ENCODE data around the gene TTF2. TPM values are rescaled to one million over a fixed set of nuclear protein-coding genes. Genes with fewer than 3 reads are reported as not detected.

TTF2 gene
- total RNA-seq, 1 experiment from 2014 or later: 91.4 TPM

- CTCF ChIA-PET: no interaction called here
- POLR2A ChIA-PET (ENCODE audit: low non-redundant PET): no interaction called here
- no peaks in the 10 kb centered on the region for H3K4me1 ChIP-seq (ENCODE audit: insufficient read depth, low read length, poor library complexity, severe bottlenecking)
- no TSS peak for BruUV-seq (replicated peaks)
- H3K36me3 ChIP-seq (ENCODE audit: insufficient read depth, low read length, poor library complexity, severe bottlenecking): no peaks in the 10 kb centered on the region
- H3K9me3 ChIP-seq (ENCODE audit: low read depth, low read length, poor library complexity, severe bottlenecking): no peaks in the 10 kb centered on the region
- DNase-seq (ENCODE audit: low spot score): no peak
- H3K4me3 ChIP-seq (ENCODE audit: low read depth, low read length, poor library complexity, severe bottlenecking): no peak overlapping the region
- intact Hi-C loops (cut with micrococcal nuclease; ENCODE audit: unreplicated experiment): no loop called here
- no peak overlapping the region for H3K27ac ChIP-seq (ENCODE audit: low read depth, low read length, poor library complexity, severe bottlenecking)
- H3K27me3 ChIP-seq (replicated peaks; ENCODE audit: insufficient read depth, low read depth, low read length, poor library complexity): peaks cover 6% of the 10 kb centered on the region
- no peak for TF ChIP-seq EZH2 (IDR thresholded peaks at IDR 0.05; ENCODE audit: borderline replicate concordance, low read depth, low read length, poor library complexity, severe bottlenecking)
- TF ChIP-seq CTCF (conservative IDR thresholded peaks at IDR 0.05; ENCODE audit: low read depth, low read length): no peak
These were observed 70.4 kb downstream of the TTF2 start for GRCh38 chr1:117130526-117130925.

- no peak overlapping the region for H3K4me3 ChIP-seq (ENCODE audit: low read depth, low read length, poor library complexity, severe bottlenecking)
- DNase-seq (ENCODE audit: low spot score): no peak
- intact Hi-C loops (cut with micrococcal nuclease; ENCODE audit: unreplicated experiment): no loop called here
- POLR2A ChIA-PET (ENCODE audit: low non-redundant PET): no interaction called here
- no peaks in the 10 kb centered on the region for H3K36me3 ChIP-seq (ENCODE audit: insufficient read depth, low read length, poor library complexity, severe bottlenecking)
- no peak overlapping the region for H3K27ac ChIP-seq (ENCODE audit: low read depth, low read length, poor library complexity, severe bottlenecking)
- H3K9me3 ChIP-seq (ENCODE audit: low read depth, low read length, poor library complexity, severe bottlenecking): no peaks in the 10 kb centered on the region
- no peaks in the 10 kb centered on the region for H3K4me1 ChIP-seq (ENCODE audit: insufficient read depth, low read length, poor library complexity, severe bottlenecking)
- BruUV-seq (replicated peaks): no TSS peak
- CTCF ChIA-PET: no interaction called here
- no peaks in the 10 kb centered on the region for H3K27me3 ChIP-seq (replicated peaks; ENCODE audit: insufficient read depth, low read depth, low read length, poor library complexity)
- TF ChIP-seq EZH2 (IDR thresholded peaks at IDR 0.05; ENCODE audit: borderline replicate concordance, low read depth, low read length, poor library complexity, severe bottlenecking) (no peak), CTCF (conservative IDR thresholded peaks at IDR 0.05; ENCODE audit: low read depth, low read length) (no peak)
These were observed 75.2 kb downstream of the TTF2 start for GRCh38 chr1:117135329-117135728.

GRCh38 chr1:117136749-117137148 lies 76.6 kb downstream of the TTF2 start:
- ChIA-PET CTCF (no interaction called here), POLR2A (ENCODE audit: low non-redundant PET) (no interaction called here)
- Histone ChIP-seq H3K4me1 (ENCODE audit: insufficient read depth, low read length, poor library complexity, severe bottlenecking) (no peaks in the 10 kb centered on the region), H3K27ac (ENCODE audit: low read depth, low read length, poor library complexity, severe bottlenecking) (no peak overlapping the region), H3K9me3 (ENCODE audit: low read depth, low read length, poor library complexity, severe bottlenecking) (no peaks in the 10 kb centered on the region), H3K36me3 (ENCODE audit: insufficient read depth, low read length, poor library complexity, severe bottlenecking) (no peaks in the 10 kb centered on the region), H3K27me3 (replicated peaks; ENCODE audit: insufficient read depth, low read depth, low read length, poor library complexity) (no peaks in the 10 kb centered on the region), H3K4me3 (ENCODE audit: low read depth, low read length, poor library complexity, severe bottlenecking) (no peak overlapping the region)
- no peak for TF ChIP-seq EZH2 (IDR thresholded peaks at IDR 0.05; ENCODE audit: borderline replicate concordance, low read depth, low read length, poor library complexity, severe bottlenecking)
- TF ChIP-seq CTCF (conservative IDR thresholded peaks at IDR 0.05; ENCODE audit: low read depth, low read length): no peak
- BruUV-seq (replicated peaks): no TSS peak
- intact Hi-C loops (cut with micrococcal nuclease; ENCODE audit: unreplicated experiment): no loop called here
- DNase-seq (ENCODE audit: low spot score): no peak
